ENCODE results near the gene TGFBR2. TPM values are rescaled to one million over a fixed set of nuclear protein-coding genes. Genes with fewer than 3 reads are reported as not detected.

TGFBR2 gene
- total and polyA plus RNA-seq, 4 donors: 13.9 to 61.2 (median 33.7) TPM

DNA sequence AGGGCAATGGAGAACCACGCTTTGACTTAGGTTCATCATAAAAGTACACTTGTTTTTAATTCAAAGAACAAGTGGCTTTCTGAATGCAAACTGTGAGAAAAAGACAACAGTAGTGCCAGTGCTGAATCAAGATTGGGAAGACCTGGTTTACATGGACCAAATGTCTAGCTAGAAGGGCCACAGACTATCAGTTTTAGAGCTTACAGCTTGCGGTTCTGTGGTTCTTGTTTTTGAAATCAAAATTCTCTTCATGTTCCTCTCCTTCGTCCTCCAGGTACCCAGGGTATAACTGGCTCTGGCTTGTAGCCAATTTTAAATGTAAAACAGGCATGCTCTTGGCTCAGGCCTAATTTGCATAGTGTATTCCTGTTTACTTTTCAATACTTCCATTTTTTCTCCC, 124.6 kb downstream of the TGFBR2 start:
- H3K36me3 ChIP-seq (ENCODE audit: control insufficient read depth in 4 of 4, insufficient read depth in 3 of 4, low read depth in 1 of 4, low read length in 3 of 4): no peaks in the 10 kb centered on the region
- 91% methylated on average over 3 of the region's 3 CpGs for WGBS
- H3K4me1 ChIP-seq (ENCODE audit: control insufficient read depth in 4 of 4, insufficient read depth in 4 of 4, low read length in 3 of 4): no peaks in the 10 kb centered on the region
- no peaks in the 10 kb centered on the region for H3K9me3 ChIP-seq (ENCODE audit: control insufficient read depth in 4 of 4, low read length in 3 of 4)
- no peak overlapping the region for H3K9ac ChIP-seq (ENCODE audit: low read depth in 1 of 2, low read length in 2 of 2)
- TF ChIP-seq EGR1 (IDR thresholded peaks at IDR 0.05; ENCODE audit: low read depth in 2 of 2) (no peak), HNF4G (IDR thresholded peaks at IDR 0.05) (no peak), HNF4A (conservative IDR thresholded peaks at IDR 0.05) (no peak), RXRA (IDR thresholded peaks at IDR 0.05) (no peak), FOXA1 (IDR thresholded peaks at IDR 0.05) (no peak), RAD21 (IDR thresholded peaks at IDR 0.05) (no peak)
- TF ChIP-seq, protein P1, sequence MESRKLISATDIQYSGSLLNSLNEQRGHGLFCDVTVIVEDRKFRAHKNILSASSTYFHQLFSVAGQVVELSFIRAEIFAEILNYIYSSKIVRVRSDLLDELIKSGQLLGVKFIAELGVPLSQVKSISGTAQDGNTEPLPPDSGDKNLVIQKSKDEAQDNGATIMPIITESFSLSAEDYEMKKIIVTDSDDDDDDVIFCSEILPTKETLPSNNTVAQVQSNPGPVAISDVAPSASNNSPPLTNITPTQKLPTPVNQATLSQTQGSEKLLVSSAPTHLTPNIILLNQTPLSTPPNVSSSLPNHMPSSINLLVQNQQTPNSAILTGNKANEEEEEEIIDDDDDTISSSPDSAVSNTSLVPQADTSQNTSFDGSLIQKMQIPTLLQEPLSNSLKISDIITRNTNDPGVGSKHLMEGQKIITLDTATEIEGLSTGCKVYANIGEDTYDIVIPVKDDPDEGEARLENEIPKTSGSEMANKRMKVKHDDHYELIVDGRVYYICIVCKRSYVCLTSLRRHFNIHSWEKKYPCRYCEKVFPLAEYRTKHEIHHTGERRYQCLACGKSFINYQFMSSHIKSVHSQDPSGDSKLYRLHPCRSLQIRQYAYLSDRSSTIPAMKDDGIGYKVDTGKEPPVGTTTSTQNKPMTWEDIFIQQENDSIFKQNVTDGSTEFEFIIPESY (IDR thresholded peaks at IDR 0.05): no peak
- H3K27me3 ChIP-seq (ENCODE audit: control insufficient read depth in 4 of 4, insufficient read depth in 4 of 4, low read length in 3 of 4): no peaks in the 10 kb centered on the region
- no peak overlapping the region for H3K27ac ChIP-seq (ENCODE audit: low read depth in 1 of 2, low read length in 2 of 2)
- no peak overlapping the region for H3K4me3 ChIP-seq (ENCODE audit: low read depth in 1 of 3, low read length in 3 of 3)
- DNase-seq (ENCODE audit: low spot score): no peak

DNA sequence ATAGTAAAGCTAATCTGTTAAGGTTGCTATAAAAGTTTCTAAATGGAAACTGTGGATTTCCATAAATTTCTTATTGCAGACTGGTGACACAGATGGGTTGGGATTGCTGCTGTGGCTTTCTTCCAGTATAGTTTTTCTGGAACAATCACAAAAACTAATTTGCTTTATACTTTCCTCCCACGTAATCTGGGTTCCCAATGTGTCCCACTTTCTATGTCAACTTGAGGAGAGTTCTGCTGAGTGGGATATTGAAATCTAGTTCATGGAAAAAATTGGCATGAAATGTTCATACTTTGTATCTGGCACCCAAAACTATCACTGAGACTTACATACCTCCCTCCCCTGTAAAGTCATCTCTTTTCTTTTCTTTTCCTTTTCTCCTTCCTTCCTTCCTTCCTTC, 126.8 kb downstream of the TGFBR2 start:
- no peaks in the 10 kb centered on the region for H3K4me1 ChIP-seq (ENCODE audit: control insufficient read depth in 4 of 4, insufficient read depth in 4 of 4, low read length in 3 of 4)
- no peak overlapping the region for H3K9ac ChIP-seq (ENCODE audit: low read depth in 1 of 2, low read length in 2 of 2)
- H3K27me3 ChIP-seq (ENCODE audit: control insufficient read depth in 4 of 4, insufficient read depth in 4 of 4, low read length in 3 of 4): no peaks in the 10 kb centered on the region
- no peak overlapping the region for H3K4me3 ChIP-seq (ENCODE audit: low read depth in 1 of 3, low read length in 3 of 3)
- DNase-seq (ENCODE audit: low spot score): no peak
- no peaks in the 10 kb centered on the region for H3K36me3 ChIP-seq (ENCODE audit: control insufficient read depth in 4 of 4, insufficient read depth in 3 of 4, low read depth in 1 of 4, low read length in 3 of 4)
- 78% methylated on average over 1 of the region's 1 CpG for WGBS
- H3K27ac ChIP-seq (ENCODE audit: low read depth in 1 of 2, low read length in 2 of 2): no peak overlapping the region
- no peaks in the 10 kb centered on the region for H3K9me3 ChIP-seq (ENCODE audit: control insufficient read depth in 4 of 4, low read length in 3 of 4)
- TF ChIP-seq FOXA1 (IDR thresholded peaks at IDR 0.05) (no peak), RAD21 (IDR thresholded peaks at IDR 0.05) (no peak), NR2F2 (IDR thresholded peaks at IDR 0.05) (no peak), YY1 (IDR thresholded peaks at IDR 0.05) (no peak)

DNA sequence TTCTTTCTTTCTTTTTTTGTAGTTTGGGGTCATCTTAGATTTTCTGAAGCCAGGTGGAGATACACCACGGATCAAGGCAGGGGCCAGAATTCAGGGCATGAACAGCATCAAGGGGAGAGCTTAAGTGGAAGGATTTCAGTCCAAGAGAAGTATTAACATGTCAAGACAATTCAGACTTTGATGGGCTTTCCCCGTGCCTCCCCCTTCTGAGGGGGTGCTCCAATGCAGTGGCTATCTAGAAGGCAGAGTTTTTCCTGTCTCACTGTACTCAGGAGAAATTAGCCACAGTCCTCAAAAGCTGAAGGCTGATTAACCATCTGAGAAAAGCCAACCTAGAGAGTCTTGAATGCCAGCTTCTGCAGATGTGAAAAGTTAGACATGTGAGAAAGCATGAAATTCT, 127.3 kb downstream of the TGFBR2 start:
- Histone ChIP-seq H3K27me3 (ENCODE audit: control insufficient read depth in 4 of 4, insufficient read depth in 4 of 4, low read length in 3 of 4) (no peaks in the 10 kb centered on the region), H3K36me3 (ENCODE audit: control insufficient read depth in 4 of 4, insufficient read depth in 3 of 4, low read depth in 1 of 4, low read length in 3 of 4) (no peaks in the 10 kb centered on the region), H3K4me3 (ENCODE audit: low read depth in 1 of 3, low read length in 3 of 3) (no peak overlapping the region), H3K27ac (ENCODE audit: low read depth in 1 of 2, low read length in 2 of 2) (no peak overlapping the region), H3K4me1 (ENCODE audit: control insufficient read depth in 4 of 4, insufficient read depth in 4 of 4, low read length in 3 of 4) (no peaks in the 10 kb centered on the region), H3K9me3 (ENCODE audit: control insufficient read depth in 4 of 4, low read length in 3 of 4) (no peaks in the 10 kb centered on the region), H3K9ac (ENCODE audit: low read depth in 1 of 2, low read length in 2 of 2) (no peak overlapping the region)
- TF ChIP-seq, protein P2, sequence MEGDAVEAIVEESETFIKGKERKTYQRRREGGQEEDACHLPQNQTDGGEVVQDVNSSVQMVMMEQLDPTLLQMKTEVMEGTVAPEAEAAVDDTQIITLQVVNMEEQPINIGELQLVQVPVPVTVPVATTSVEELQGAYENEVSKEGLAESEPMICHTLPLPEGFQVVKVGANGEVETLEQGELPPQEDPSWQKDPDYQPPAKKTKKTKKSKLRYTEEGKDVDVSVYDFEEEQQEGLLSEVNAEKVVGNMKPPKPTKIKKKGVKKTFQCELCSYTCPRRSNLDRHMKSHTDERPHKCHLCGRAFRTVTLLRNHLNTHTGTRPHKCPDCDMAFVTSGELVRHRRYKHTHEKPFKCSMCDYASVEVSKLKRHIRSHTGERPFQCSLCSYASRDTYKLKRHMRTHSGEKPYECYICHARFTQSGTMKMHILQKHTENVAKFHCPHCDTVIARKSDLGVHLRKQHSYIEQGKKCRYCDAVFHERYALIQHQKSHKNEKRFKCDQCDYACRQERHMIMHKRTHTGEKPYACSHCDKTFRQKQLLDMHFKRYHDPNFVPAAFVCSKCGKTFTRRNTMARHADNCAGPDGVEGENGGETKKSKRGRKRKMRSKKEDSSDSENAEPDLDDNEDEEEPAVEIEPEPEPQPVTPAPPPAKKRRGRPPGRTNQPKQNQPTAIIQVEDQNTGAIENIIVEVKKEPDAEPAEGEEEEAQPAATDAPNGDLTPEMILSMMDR (IDR thresholded peaks at IDR 0.05; ENCODE audit: low read depth, low read length, missing input control): no peak
- TF ChIP-seq, protein P3, sequence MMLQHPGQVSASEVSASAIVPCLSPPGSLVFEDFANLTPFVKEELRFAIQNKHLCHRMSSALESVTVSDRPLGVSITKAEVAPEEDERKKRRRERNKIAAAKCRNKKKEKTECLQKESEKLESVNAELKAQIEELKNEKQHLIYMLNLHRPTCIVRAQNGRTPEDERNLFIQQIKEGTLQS (IDR thresholded peaks at IDR 0.05): no peak
- TF ChIP-seq, protein P1 (IDR thresholded peaks at IDR 0.05): no peak
- no peak for TF ChIP-seq NR2F2 (IDR thresholded peaks at IDR 0.05)
- no peak for TF ChIP-seq YY1 (IDR thresholded peaks at IDR 0.05)
- no peak for TF ChIP-seq HNF4G (IDR thresholded peaks at IDR 0.05)
- no peak for TF ChIP-seq HNF4A (conservative IDR thresholded peaks at IDR 0.05)
- no peak for TF ChIP-seq RAD21 (IDR thresholded peaks at IDR 0.05)
- TF ChIP-seq TAF1 (conservative IDR thresholded peaks at IDR 0.05): no peak
- no peak for TF ChIP-seq SP1 (IDR thresholded peaks at IDR 0.05)
- TF ChIP-seq FOXA2 (IDR thresholded peaks at IDR 0.05): no peak
- TF ChIP-seq, protein P4, sequence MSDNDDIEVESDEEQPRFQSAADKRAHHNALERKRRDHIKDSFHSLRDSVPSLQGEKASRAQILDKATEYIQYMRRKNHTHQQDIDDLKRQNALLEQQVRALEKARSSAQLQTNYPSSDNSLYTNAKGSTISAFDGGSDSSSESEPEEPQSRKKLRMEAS (IDR thresholded peaks at IDR 0.05): no peak
- TF ChIP-seq, protein P5, sequence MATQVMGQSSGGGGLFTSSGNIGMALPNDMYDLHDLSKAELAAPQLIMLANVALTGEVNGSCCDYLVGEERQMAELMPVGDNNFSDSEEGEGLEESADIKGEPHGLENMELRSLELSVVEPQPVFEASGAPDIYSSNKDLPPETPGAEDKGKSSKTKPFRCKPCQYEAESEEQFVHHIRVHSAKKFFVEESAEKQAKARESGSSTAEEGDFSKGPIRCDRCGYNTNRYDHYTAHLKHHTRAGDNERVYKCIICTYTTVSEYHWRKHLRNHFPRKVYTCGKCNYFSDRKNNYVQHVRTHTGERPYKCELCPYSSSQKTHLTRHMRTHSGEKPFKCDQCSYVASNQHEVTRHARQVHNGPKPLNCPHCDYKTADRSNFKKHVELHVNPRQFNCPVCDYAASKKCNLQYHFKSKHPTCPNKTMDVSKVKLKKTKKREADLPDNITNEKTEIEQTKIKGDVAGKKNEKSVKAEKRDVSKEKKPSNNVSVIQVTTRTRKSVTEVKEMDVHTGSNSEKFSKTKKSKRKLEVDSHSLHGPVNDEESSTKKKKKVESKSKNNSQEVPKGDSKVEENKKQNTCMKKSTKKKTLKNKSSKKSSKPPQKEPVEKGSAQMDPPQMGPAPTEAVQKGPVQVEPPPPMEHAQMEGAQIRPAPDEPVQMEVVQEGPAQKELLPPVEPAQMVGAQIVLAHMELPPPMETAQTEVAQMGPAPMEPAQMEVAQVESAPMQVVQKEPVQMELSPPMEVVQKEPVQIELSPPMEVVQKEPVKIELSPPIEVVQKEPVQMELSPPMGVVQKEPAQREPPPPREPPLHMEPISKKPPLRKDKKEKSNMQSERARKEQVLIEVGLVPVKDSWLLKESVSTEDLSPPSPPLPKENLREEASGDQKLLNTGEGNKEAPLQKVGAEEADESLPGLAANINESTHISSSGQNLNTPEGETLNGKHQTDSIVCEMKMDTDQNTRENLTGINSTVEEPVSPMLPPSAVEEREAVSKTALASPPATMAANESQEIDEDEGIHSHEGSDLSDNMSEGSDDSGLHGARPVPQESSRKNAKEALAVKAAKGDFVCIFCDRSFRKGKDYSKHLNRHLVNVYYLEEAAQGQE (IDR thresholded peaks at IDR 0.05): no peak
- TF ChIP-seq FOXA1 (IDR thresholded peaks at IDR 0.05): no peak
- TF ChIP-seq JUND (IDR thresholded peaks at IDR 0.05): no peak
- TF ChIP-seq RXRA (IDR thresholded peaks at IDR 0.05): no peak
- no peak for TF ChIP-seq EGR1 (IDR thresholded peaks at IDR 0.05; ENCODE audit: low read depth in 2 of 2)
- TF ChIP-seq GABPA (IDR thresholded peaks at IDR 0.05 in 1 of 2, conservative IDR thresholded peaks at IDR 0.05 in 1 of 2): no peak
- DNase-seq (ENCODE audit: low spot score): no peak
- WGBS: 86% methylated on average over 2 of the region's 2 CpGs
